Subcutaneous abdominal adipose tissue (tissue), 5 donors: ENCODE measurements around the gene PTPN4.

ENCODE experiments used
- H3K27ac ChIP-seq: one replicate; pipeline ENCODE4 v1.7.0; 2013; ENCODE audit warnings: low read depth, mild to moderate bottlenecking, inconsistent platforms, low read length, moderate library complexity
- H3K27me3 ChIP-seq, 5 donors: one replicate each; pipeline ENCODE4 v1.7.0; 2013; ENCODE audit warnings: low read length in 5 of 5, inconsistent platforms in 1 of 5; ENCODE audit not compliant: control insufficient read depth in 5 of 5, insufficient read depth in 4 of 5
- H3K36me3 ChIP-seq, 5 donors: one replicate each; pipeline ENCODE4 v1.7.0; 2013; ENCODE audit warnings: low read length in 5 of 5; ENCODE audit not compliant: control insufficient read depth in 5 of 5, insufficient read depth in 5 of 5
- H3K4me1 ChIP-seq, 5 donors: one replicate each; pipeline ENCODE4 v1.7.0; 2013; ENCODE audit warnings: low read length in 5 of 5, mild to moderate bottlenecking in 3 of 5, moderate library complexity in 1 of 5; ENCODE audit not compliant: control insufficient read depth in 5 of 5, insufficient read depth in 5 of 5
- H3K4me3 ChIP-seq, 5 donors: one replicate each; pipeline ENCODE4 v1.7.0; 2013; ENCODE audit warnings: low read length in 5 of 5, low read depth in 1 of 5
- H3K9ac ChIP-seq, 5 donors: one replicate each; pipeline ENCODE4 v1.7.0; 2013; ENCODE audit warnings: low read length in 5 of 5, mild to moderate bottlenecking in 4 of 5, moderate library complexity in 3 of 5
- H3K9me3 ChIP-seq, 5 donors: one replicate each; pipeline ENCODE4 v1.7.0; 2013; ENCODE audit warnings: low read length in 5 of 5; ENCODE audit not compliant: control insufficient read depth in 5 of 5
- donor health status: healthy.
- donor health status: healthy.
- donor health status: healthy.
- donor health status: healthy.
- donor health status: healthy.

PTPN4 gene

DNA sequence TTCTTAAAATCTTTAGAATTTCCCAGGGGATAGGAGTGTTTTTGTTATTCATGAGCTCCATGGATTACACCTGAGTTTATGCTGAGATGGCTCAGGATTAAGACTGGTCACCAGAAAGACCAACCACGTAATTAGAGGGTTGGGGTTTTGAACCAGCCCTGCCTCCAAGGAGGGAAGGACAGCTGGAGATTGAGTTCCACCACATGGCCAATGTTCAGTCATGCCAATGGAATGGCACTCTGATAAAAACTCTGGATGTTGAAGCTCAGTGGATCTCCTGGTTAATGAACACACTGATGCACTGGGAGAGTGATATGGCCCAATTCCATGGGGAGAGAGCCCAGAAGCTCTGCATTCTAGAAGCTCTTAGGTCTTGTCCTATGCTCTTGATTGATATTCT is 38.7 kb upstream of the PTPN4 start:
- Histone ChIP-seq H3K9me3 (peaks cover 0 to 2% (median 0%) of the 10 kb centered on the region in 5 donors), H3K27me3 (no peaks in the 10 kb centered on the region), H3K36me3 (no peaks in the 10 kb centered on the region), H3K4me3 (no peak overlapping the region), H3K27ac (no peak overlapping the region), H3K4me1 (peaks cover 0 to 40% (median 32%) of the 10 kb centered on the region in 5 donors), H3K9ac (no peak overlapping the region)

DNA sequence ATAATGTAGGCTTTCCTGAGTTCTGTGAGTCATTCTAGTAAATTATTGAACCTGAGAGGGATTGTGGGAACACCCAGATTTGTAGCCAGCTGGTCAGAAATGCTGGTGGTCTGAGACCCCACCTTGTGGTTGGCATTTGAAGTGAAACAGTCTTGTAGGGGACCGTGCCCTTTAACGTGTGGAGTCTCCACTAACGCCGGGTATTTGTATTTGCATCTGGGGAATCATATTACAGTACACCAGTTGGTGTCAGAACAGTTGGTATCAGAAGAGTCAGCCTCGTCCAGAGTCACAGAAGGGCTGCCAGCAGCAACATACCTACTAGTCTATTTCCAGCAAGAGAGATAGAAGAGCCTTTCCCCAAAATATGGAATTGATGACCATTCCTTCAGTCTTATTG is 38.3 kb upstream of the PTPN4 start:
- Histone ChIP-seq H3K9me3 (peaks cover 0 to 2% (median 0%) of the 10 kb centered on the region in 5 donors), H3K27ac (no peak overlapping the region), H3K27me3 (no peaks in the 10 kb centered on the region), H3K36me3 (no peaks in the 10 kb centered on the region), H3K4me3 (no peak overlapping the region), H3K9ac (no peak overlapping the region), H3K4me1 (peaks cover 0 to 40% (median 35%) of the 10 kb centered on the region in 5 donors)

DNA sequence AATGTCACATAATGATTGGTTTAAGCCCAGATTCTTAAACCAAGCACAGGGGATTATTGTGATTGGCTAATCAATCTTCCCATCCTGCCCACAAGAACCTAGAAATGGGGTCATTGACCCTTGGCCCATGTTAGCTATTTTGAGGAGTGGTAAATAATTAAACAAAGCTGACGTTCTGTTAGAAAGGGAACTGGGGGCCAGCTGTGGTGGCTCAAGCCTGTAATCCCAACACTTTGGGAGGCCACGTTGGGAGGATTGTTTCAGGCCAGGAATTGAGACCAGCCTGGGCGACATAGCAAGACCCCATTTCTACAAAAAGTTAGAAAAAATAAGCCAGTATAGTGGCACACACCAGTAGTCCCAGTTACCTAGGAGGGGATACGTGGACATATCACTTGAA is 37.8 kb upstream of the PTPN4 start:
- Histone ChIP-seq H3K4me3 (no peak overlapping the region), H3K9ac (no peak overlapping the region), H3K4me1 (peaks cover 0 to 42% (median 35%) of the 10 kb centered on the region in 5 donors), H3K27ac (no peak overlapping the region), H3K27me3 (no peaks in the 10 kb centered on the region), H3K36me3 (no peaks in the 10 kb centered on the region), H3K9me3 (peaks cover 0 to 2% (median 0%) of the 10 kb centered on the region in 5 donors)

DNA sequence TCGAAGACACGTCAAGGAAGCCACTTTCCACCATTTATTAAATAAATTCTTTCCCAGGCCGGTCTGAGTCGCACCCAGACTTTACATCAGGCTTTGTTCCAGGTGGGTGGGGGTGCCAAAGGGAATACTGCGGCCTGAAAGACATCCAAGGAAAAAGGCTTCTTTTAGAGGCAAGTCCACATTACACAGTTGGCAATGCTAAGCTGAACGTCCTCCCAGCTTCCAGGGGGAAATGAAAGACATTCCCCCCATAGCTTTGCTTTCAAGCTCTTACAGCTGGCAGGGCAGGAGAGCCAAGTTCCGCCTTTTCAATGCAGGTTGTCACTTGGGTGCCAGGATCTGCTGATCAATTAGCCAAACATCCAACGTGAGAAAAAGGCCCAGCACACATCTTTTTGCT is 36.5 kb upstream of the PTPN4 start:
- H3K9me3 ChIP-seq = peaks cover 0 to 2% (median 0%) of the 10 kb centered on the region in 5 donors
- no peak overlapping the region for H3K4me3 ChIP-seq
- peak overlapping the region; percentile 79 for H3K27ac ChIP-seq
- H3K9ac ChIP-seq = peak overlapping the region in 1 of 5 donors; percentile 2
- H3K4me1 ChIP-seq = peaks cover 0 to 51% (median 38%) of the 10 kb centered on the region in 5 donors
- no peaks in the 10 kb centered on the region for H3K36me3 ChIP-seq
- H3K27me3 ChIP-seq = no peaks in the 10 kb centered on the region

GRCh38 chr2:119723784-119724467 is 35.8 kb upstream of the PTPN4 start:
- H3K9me3 ChIP-seq = peaks cover 0 to 2% (median 0%) of the 10 kb centered on the region in 5 donors
- H3K4me1 ChIP-seq = peaks cover 0 to 54% (median 38%) of the 10 kb centered on the region in 5 donors
- H3K36me3 ChIP-seq = no peaks in the 10 kb centered on the region
- no peak overlapping the region for H3K9ac ChIP-seq
- H3K4me3 ChIP-seq = no peak overlapping the region
- peak overlapping the region; percentile 79 for H3K27ac ChIP-seq
- H3K27me3 ChIP-seq = no peaks in the 10 kb centered on the region

GRCh38 chr2:119724656-119725485 is 34.9 kb upstream of the PTPN4 start:
- Histone ChIP-seq H3K36me3 (no peaks in the 10 kb centered on the region), H3K4me1 (peaks cover 0 to 55% (median 38%) of the 10 kb centered on the region in 5 donors), H3K4me3 (no peak overlapping the region), H3K27me3 (no peaks in the 10 kb centered on the region), H3K9ac (peak overlapping the region in 2 of 5 donors; percentile 36 to 65), H3K27ac (peak overlapping the region; percentile 79), H3K9me3 (peaks cover 0 to 2% (median 0%) of the 10 kb centered on the region in 5 donors)

GRCh38 chr2:119727493-119727892 is 32.2 kb upstream of the PTPN4 start:
- no peaks in the 10 kb centered on the region for H3K9me3 ChIP-seq
- H3K4me3 ChIP-seq = no peak overlapping the region
- peak overlapping the region; percentile 9 for H3K27ac ChIP-seq
- no peaks in the 10 kb centered on the region for H3K27me3 ChIP-seq
- H3K4me1 ChIP-seq = peaks cover 0 to 66% (median 41%) of the 10 kb centered on the region in 5 donors
- no peak overlapping the region for H3K9ac ChIP-seq
- H3K36me3 ChIP-seq = no peaks in the 10 kb centered on the region

DNA sequence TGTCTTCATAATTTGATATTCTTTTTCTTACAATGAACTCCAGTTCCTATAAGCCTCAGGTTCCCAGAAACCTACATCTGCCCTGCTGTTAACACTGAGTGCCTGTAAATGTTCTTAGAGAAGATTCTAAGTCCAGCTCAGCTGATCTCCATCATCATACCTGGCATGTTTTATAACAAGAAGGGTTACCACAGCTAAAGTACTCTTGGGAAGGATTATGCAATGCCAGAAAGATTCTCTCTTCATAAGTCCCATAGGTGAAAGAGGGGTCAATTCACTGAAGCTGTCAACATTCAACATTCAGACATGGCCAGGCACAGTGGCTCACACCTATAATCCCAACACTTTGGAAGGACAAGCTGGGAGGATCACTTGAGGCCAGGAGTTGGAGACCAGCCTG is 31.3 kb upstream of the PTPN4 start:
- H3K9me3 ChIP-seq = no peaks in the 10 kb centered on the region
- no peak overlapping the region for H3K27ac ChIP-seq
- H3K27me3 ChIP-seq = no peaks in the 10 kb centered on the region
- H3K4me1 ChIP-seq = peaks cover 0 to 59% (median 35%) of the 10 kb centered on the region in 5 donors
- H3K4me3 ChIP-seq = no peak overlapping the region
- H3K36me3 ChIP-seq = no peaks in the 10 kb centered on the region
- H3K9ac ChIP-seq = no peak overlapping the region

GRCh38 chr2:119730671-119731177 is 29.0 kb upstream of the PTPN4 start:
- Histone ChIP-seq H3K4me1 (peaks cover 2 to 36% (median 19%) of the 10 kb centered on the region in 5 donors), H3K27ac (no peak overlapping the region), H3K4me3 (no peak overlapping the region), H3K9me3 (no peaks in the 10 kb centered on the region), H3K36me3 (no peaks in the 10 kb centered on the region), H3K27me3 (no peaks in the 10 kb centered on the region), H3K9ac (no peak overlapping the region)

DNA sequence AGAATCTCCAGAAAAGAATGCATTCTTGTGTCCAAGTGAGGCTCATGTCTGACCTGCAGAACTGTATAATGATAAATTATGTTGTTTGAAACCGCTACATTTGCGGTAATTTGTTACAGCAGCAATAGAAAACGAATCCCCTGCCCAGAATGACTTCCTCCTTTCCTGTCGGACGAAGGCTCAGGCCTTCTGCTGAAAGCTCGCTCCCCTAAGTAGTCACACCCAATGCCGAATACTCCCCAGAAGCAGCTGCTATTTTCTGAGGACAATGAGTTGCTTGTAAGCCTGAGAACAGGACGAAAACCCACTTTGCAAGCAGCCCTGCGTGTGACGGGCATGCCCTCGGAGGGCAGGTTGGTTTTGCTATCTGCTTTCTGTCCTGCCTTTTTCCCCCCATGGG is 27.7 kb upstream of the PTPN4 start:
- Histone ChIP-seq H3K27ac (no peak overlapping the region), H3K9ac (no peak overlapping the region), H3K4me1 (peaks cover 2 to 26% (median 13%) of the 10 kb centered on the region in 5 donors), H3K9me3 (no peaks in the 10 kb centered on the region), H3K36me3 (no peaks in the 10 kb centered on the region), H3K27me3 (no peaks in the 10 kb centered on the region), H3K4me3 (no peak overlapping the region)
